22Rv1 (cell line): ENCODE results near the gene PLD4.

Experiments used
- ZFX ChIP-seq: fragments of 450-650 bp; IDR thresholded peaks from 2 replicates; pipeline ENCODE4 v1.6.1; 2017; ENCODE audit warnings: antibody characterized with exemption, borderline replicate concordance
- TF ChIP-seq, protein P1 (sequence below): fragments of 450-650 bp; IDR thresholded peaks from 2 replicates; pipeline ENCODE4 v1.5.1; 2017; ENCODE audit warnings: mild to moderate bottlenecking

DNA sequence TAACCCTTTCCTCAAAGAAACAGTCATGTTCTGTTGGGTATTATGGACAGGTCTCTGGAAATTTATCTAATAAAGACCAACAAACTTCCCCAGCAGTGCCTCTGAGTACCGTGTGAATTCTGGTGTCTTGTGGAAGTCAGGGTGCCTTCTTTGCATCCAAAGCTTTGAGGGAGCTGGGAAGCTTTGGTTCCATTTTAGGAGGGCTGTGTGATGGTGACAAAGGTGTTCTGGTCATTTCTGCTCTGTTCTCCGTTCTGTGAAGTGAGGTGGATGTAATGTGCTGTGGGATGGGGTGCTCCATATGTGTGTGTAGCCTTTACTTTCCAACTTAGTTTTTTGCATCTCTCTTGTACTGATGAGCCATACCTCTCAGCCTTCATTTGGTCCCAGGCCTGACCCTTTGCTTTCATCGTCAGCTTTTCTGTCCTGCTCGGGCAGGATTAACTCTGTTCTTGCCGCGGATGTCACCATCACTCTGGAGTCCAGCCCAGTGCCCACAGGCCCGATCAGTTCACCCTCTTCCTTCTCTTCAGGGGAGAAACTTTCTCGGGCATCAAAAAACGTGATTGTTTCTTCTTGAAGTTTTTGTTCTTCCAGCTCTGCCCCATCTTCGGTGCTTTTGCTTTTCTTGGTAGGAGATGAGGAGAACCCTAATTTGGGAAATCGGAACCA is 13.2 kb downstream of the PLD4 start:
- TF ChIP-seq, protein P1, sequence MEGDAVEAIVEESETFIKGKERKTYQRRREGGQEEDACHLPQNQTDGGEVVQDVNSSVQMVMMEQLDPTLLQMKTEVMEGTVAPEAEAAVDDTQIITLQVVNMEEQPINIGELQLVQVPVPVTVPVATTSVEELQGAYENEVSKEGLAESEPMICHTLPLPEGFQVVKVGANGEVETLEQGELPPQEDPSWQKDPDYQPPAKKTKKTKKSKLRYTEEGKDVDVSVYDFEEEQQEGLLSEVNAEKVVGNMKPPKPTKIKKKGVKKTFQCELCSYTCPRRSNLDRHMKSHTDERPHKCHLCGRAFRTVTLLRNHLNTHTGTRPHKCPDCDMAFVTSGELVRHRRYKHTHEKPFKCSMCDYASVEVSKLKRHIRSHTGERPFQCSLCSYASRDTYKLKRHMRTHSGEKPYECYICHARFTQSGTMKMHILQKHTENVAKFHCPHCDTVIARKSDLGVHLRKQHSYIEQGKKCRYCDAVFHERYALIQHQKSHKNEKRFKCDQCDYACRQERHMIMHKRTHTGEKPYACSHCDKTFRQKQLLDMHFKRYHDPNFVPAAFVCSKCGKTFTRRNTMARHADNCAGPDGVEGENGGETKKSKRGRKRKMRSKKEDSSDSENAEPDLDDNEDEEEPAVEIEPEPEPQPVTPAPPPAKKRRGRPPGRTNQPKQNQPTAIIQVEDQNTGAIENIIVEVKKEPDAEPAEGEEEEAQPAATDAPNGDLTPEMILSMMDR, result no peak
- no peak for TF ChIP-seq ZFX
